Peyer's patch (tissue), 4 donors: ENCODE results near the gene DOCK9. TPM values are rescaled to one million over a fixed set of nuclear protein-coding genes. Genes with fewer than 3 reads are reported as not detected.

Source experiments
- DNase-seq, 3 donors: peaks; one replicate each; pipeline ENCODE4 v3.0.0-alpha.2; 2017 to 2019
- H3K27ac ChIP-seq, 4 donors: fragments of 200-600 bp; sonication (generic); one replicate each; pipeline ENCODE4 v1.5.1; 2016 to 2019
- H3K27me3 ChIP-seq, 2 donors: fragments of 200-600 bp; sonication (generic); one replicate each; pipeline ENCODE4 v1.5.1; 2019
- H3K36me3 ChIP-seq, 3 donors: fragments of 200-600 bp; sonication (generic); one replicate each; pipeline ENCODE4 v1.5.1; 2016 to 2019
- H3K4me1 ChIP-seq, 4 donors: fragments of 200-600 bp; sonication (generic); one replicate each; pipeline ENCODE4 v1.5.1; 2016 to 2019
- H3K4me3 ChIP-seq, 4 donors: fragments of 200-600 bp; sonication (generic); 1 replicate in 3 of 4; 2 replicates in 1 of 4; pipeline ENCODE4 v1.5.1; 2016 to 2019; ENCODE audit warnings: mild to moderate bottlenecking in 1 of 4
- H3K9me3 ChIP-seq, 4 donors: fragments of 200-600 bp; sonication (generic); one replicate each; pipeline ENCODE4 v1.5.1; 2016 to 2019; ENCODE audit warnings: mild to moderate bottlenecking in 1 of 4
- CTCF ChIP-seq, 6 experiments: fragments of 450-650 bp in 4 of 6; fragments of 200-600 bp in 2 of 6; sonication (generic) in 1 of 6; IDR thresholded peaks; one replicate each; pipeline ENCODE4 v1.5.1; 2017 to 2019; ENCODE audit warnings: antibody characterized with exemption in 6 of 6, mild to moderate bottlenecking in 3 of 6, moderate library complexity in 1 of 6
- POLR2A ChIP-seq, 2 donors: fragments of 450-650 bp; IDR thresholded peaks; one replicate each; pipeline ENCODE4 v1.5.1; 2017; ENCODE audit warnings: antibody characterized with exemption in 2 of 2, mild to moderate bottlenecking in 2 of 2, moderate library complexity in 2 of 2
- total RNA-seq, 4 donors: library from RNA; depleted of rRNA; stranded (reverse); fragments of >200 nt; gene quantifications; one replicate each; pipeline ENCODE4 v1.1.0, GENCODE V29; 2016

DOCK9 gene
- total RNA-seq, 4 donors from 2014 or later, result 52.5 to 166 (median 54.2) TPM

GRCh38 chr13:98890186-98890585, 87.7 kb downstream of the DOCK9 start:
- no peaks in the 10 kb centered on the region for H3K27me3 ChIP-seq

GRCh38 chr13:98889419-98890085, 88.3 kb downstream of the DOCK9 start:
- Histone ChIP-seq H3K4me1 (no peaks in the 10 kb centered on the region), H3K4me3 (no peak overlapping the region), H3K36me3 (peaks cover 0 to 35% (median 0%) of the 10 kb centered on the region in 3 donors), H3K27me3 (no peaks in the 10 kb centered on the region), H3K9me3 (no peaks in the 10 kb centered on the region), H3K27ac (no peak overlapping the region)
- DNase-seq, result no peak
- no peak for TF ChIP-seq POLR2A (IDR thresholded peaks at IDR 0.05)
- no peak for TF ChIP-seq CTCF (IDR thresholded peaks at IDR 0.05)

More at GRCh38 chr13:98890186-98890585, 87.7 kb downstream of the DOCK9 start:
- Histone ChIP-seq H3K27ac (no peak overlapping the region), H3K4me1 (no peaks in the 10 kb centered on the region), H3K4me3 (no peak overlapping the region), H3K9me3 (no peaks in the 10 kb centered on the region), H3K36me3 (peaks cover 0 to 29% (median 0%) of the 10 kb centered on the region in 3 donors)
- no peak for TF ChIP-seq POLR2A (IDR thresholded peaks at IDR 0.05)
- TF ChIP-seq CTCF (IDR thresholded peaks at IDR 0.05), result no peak
- no peak for DNase-seq

GRCh38 chr13:98888890-98889279, 89.0 kb downstream of the DOCK9 start:
- Histone ChIP-seq H3K9me3 (no peaks in the 10 kb centered on the region), H3K27me3 (no peaks in the 10 kb centered on the region), H3K4me1 (no peaks in the 10 kb centered on the region), H3K4me3 (no peak overlapping the region), H3K36me3 (peaks cover 0 to 42% (median 0%) of the 10 kb centered on the region in 3 donors), H3K27ac (no peak overlapping the region)
- DNase-seq, result no peak
- TF ChIP-seq POLR2A (IDR thresholded peaks at IDR 0.05) (no peak), CTCF (IDR thresholded peaks at IDR 0.05) (no peak)

GRCh38 chr13:98888222-98888889, 89.5 kb downstream of the DOCK9 start:
- Histone ChIP-seq H3K4me3 (no peak overlapping the region), H3K4me1 (no peaks in the 10 kb centered on the region), H3K36me3 (peaks cover 0 to 47% (median 0%) of the 10 kb centered on the region in 3 donors), H3K9me3 (no peaks in the 10 kb centered on the region), H3K27me3 (no peaks in the 10 kb centered on the region), H3K27ac (no peak overlapping the region)
- DNase-seq, result no peak
- TF ChIP-seq POLR2A (IDR thresholded peaks at IDR 0.05), result no peak
- TF ChIP-seq CTCF (IDR thresholded peaks at IDR 0.05), result no peak

GRCh38 chr13:98886587-98887230, 91.2 kb downstream of the DOCK9 start:
- no peak for DNase-seq
- Histone ChIP-seq H3K27ac (no peak overlapping the region), H3K9me3 (no peaks in the 10 kb centered on the region), H3K4me1 (no peaks in the 10 kb centered on the region), H3K27me3 (no peaks in the 10 kb centered on the region), H3K4me3 (no peak overlapping the region), H3K36me3 (peaks cover 0 to 58% (median 0%) of the 10 kb centered on the region in 3 donors)
- TF ChIP-seq CTCF (IDR thresholded peaks at IDR 0.05), result no peak
